WTC11 (cell line): ENCODE results near the gene PPTC7.
"Not testable (repeated sequence)": the region's sequence is repeated elsewhere in the genome, so short reads cannot be mapped to it uniquely, and the experiment has no call there.

Experiments
- AFF4 ChIP-seq: sonication (generic); formaldehyde crosslinking; IDR thresholded peaks from 2 replicates; pipeline ENCODE4 v1.8.1; 2023; ENCODE audit warnings: mild to moderate bottlenecking, missing genetic modification reagents, borderline replicate concordance
- CREB1 ChIP-seq: sonication (generic); formaldehyde crosslinking; IDR thresholded peaks from 2 replicates; pipeline ENCODE4 v1.8.0; 2023; ENCODE audit warnings: mild to moderate bottlenecking, missing genetic modification reagents
- CTCF ChIP-seq: fragments of 200-600 bp; IDR thresholded peaks from 2 replicates; pipeline ENCODE4 v1.8.0; 2022; ENCODE audit warnings: antibody characterized with exemption
- E2F4 ChIP-seq: sonication (generic); formaldehyde crosslinking; IDR thresholded peaks from 2 replicates; pipeline ENCODE4 v1.8.1; 2022; ENCODE audit warnings: low read depth, mild to moderate bottlenecking, moderate library complexity, missing genetic modification reagents, borderline replicate concordance
- HMGXB4 ChIP-seq: sonication (generic); formaldehyde crosslinking; IDR thresholded peaks from 2 replicates; pipeline ENCODE4 v1.8.1; 2023; ENCODE audit warnings: mild to moderate bottlenecking, moderate library complexity, missing genetic modification reagents
- NFYB ChIP-seq: sonication (generic); formaldehyde crosslinking; conservative IDR thresholded peaks from 2 replicates; pipeline ENCODE4 v1.8.0; 2022; ENCODE audit warnings: low read depth, missing genetic modification reagents
- SOX15 ChIP-seq: fragments of 250-450 bp; sonication (Bioruptor Pico); IDR thresholded peaks from 2 replicates; pipeline ENCODE4 v1.9.0; 2021; ENCODE audit warnings: mild to moderate bottlenecking
- SP1 ChIP-seq: sonication (generic); formaldehyde crosslinking; conservative IDR thresholded peaks from 2 replicates; pipeline ENCODE4 v1.8.1; 2022; ENCODE audit warnings: missing genetic modification reagents
- USF2 ChIP-seq: sonication (generic); formaldehyde crosslinking; IDR thresholded peaks from 2 replicates; pipeline ENCODE4 v1.8.1; 2023; ENCODE audit warnings: mild to moderate bottlenecking, missing genetic modification reagents, moderate library complexity
- ZMAT4 ChIP-seq: fragments of 250-450 bp; sonication (Bioruptor Pico); IDR thresholded peaks from 2 replicates; pipeline ENCODE4 v1.9.0; 2021; ENCODE audit warnings: mild to moderate bottlenecking
- ZNF121 ChIP-seq: sonication (generic); formaldehyde crosslinking; IDR thresholded peaks from 2 replicates; pipeline ENCODE4 v1.8.0; 2023; ENCODE audit warnings: missing genetic modification reagents

- TF ChIP-seq ZMAT4 (CRISPR knock-in tag); CTCF; SOX15; USF2 (CRISPR knock-in tag); HMGXB4 (CRISPR knock-in tag); NFYB (CRISPR knock-in tag); SP1 (CRISPR knock-in tag); AFF4; CREB1; ZNF121 (CRISPR knock-in tag); E2F4 (CRISPR knock-in tag): not testable (repeated sequence)
These were observed 19.1 kb upstream of the PPTC7 start for GRCh38 chr12:110602085-110602814.
